GM12892 (cell line): ENCODE measurements around the gene TTLL11.

Experiments
- POLR2A ChIP-seq: IDR thresholded peaks from 2 replicates; pipeline ENCODE4 v1.6.1; 2011; ENCODE audit warnings: low read depth, low read length, control low read depth
- POLR2AphosphoS5 ChIP-seq: IDR thresholded peaks from 2 replicates; pipeline ENCODE4 v1.6.1; 2011; ENCODE audit warnings: low read depth, low read length, control low read depth

GRCh38 chr9:122120316-122121071, 27.4 kb upstream of the TTLL11 start:
- TF ChIP-seq POLR2A (no peak), POLR2AphosphoS5 (no peak)
